Measurements from ENCODE around the gene CEP128. TPM values are rescaled to one million over a fixed set of nuclear protein-coding genes. Genes with fewer than 3 reads are reported as not detected.

CEP128 gene
- polyA plus RNA-seq, 4 donors = 4.7 to 6.6 (median 6.5) TPM

- no peak for DNase-seq (ENCODE audit: low read depth in 4 of 4, low spot score in 3 of 4)
Observed at GRCh38 chr14:80567905-80568536, 373.5 kb downstream of the CEP128 start.

- no peak for DNase-seq (ENCODE audit: low read depth in 4 of 4, low spot score in 3 of 4)
Observed at GRCh38 chr14:80565001-80565400, 376.5 kb downstream of the CEP128 start.

- no peak for DNase-seq (ENCODE audit: low read depth in 4 of 4, low spot score in 3 of 4)
Observed at GRCh38 chr14:80564051-80564450, 377.5 kb downstream of the CEP128 start.

- no peak for DNase-seq (ENCODE audit: low read depth in 4 of 4, low spot score in 3 of 4)
Observed at GRCh38 chr14:80560800-80561657, 380.5 kb downstream of the CEP128 start.

GRCh38 chr14:80554139-80554538 lies 387.4 kb downstream of the CEP128 start:
- no peak for DNase-seq (ENCODE audit: low read depth in 4 of 4, low spot score in 3 of 4)

- DNase-seq (ENCODE audit: low read depth in 4 of 4, low spot score in 3 of 4) = no peak
Observed at GRCh38 chr14:80549141-80549540, 392.4 kb downstream of the CEP128 start.

- no peak for DNase-seq (ENCODE audit: low read depth in 4 of 4, low spot score in 3 of 4)
Observed at GRCh38 chr14:80545935-80546854, 395.3 kb downstream of the CEP128 start.

GRCh38 chr14:80544366-80544765 lies 397.2 kb downstream of the CEP128 start:
- DNase-seq (ENCODE audit: low read depth in 4 of 4, low spot score in 3 of 4) = no peak

GRCh38 chr14:80543211-80543610 lies 398.3 kb downstream of the CEP128 start:
- DNase-seq (ENCODE audit: low read depth in 4 of 4, low spot score in 3 of 4) = no peak

GRCh38 chr14:80538633-80539375 lies 402.7 kb downstream of the CEP128 start:
- no peak for DNase-seq (ENCODE audit: low read depth in 4 of 4, low spot score in 3 of 4)

GRCh38 chr14:80537626-80538025 lies 403.9 kb downstream of the CEP128 start:
- no peak for DNase-seq (ENCODE audit: low read depth in 4 of 4, low spot score in 3 of 4)

GRCh38 chr14:80536456-80536855 lies 405.1 kb downstream of the CEP128 start:
- DNase-seq (ENCODE audit: low read depth in 4 of 4, low spot score in 3 of 4) = no peak

- no peak for DNase-seq (ENCODE audit: low read depth in 4 of 4, low spot score in 3 of 4)
Observed at GRCh38 chr14:80535171-80535570, 406.4 kb downstream of the CEP128 start.

GRCh38 chr14:80523518-80524117 lies 417.9 kb downstream of the CEP128 start:
- DNase-seq (ENCODE audit: low read depth in 4 of 4, low spot score in 3 of 4) = no peak

- DNase-seq (ENCODE audit: low read depth in 4 of 4, low spot score in 3 of 4) = no peak
Observed at GRCh38 chr14:80522936-80523335, 418.6 kb downstream of the CEP128 start.

- no peak for DNase-seq (ENCODE audit: low read depth in 4 of 4, low spot score in 3 of 4)
Observed at GRCh38 chr14:80522411-80522810, 419.1 kb downstream of the CEP128 start.

- DNase-seq (ENCODE audit: low read depth in 4 of 4, low spot score in 3 of 4) = no peak
Observed at GRCh38 chr14:80521456-80521855, 420.1 kb downstream of the CEP128 start.

- no peak for DNase-seq (ENCODE audit: low read depth in 4 of 4, low spot score in 3 of 4)
Observed at GRCh38 chr14:80519002-80519401, 422.5 kb downstream of the CEP128 start.

GRCh38 chr14:80518173-80518572 lies 423.4 kb downstream of the CEP128 start:
- no peak for DNase-seq (ENCODE audit: low read depth in 4 of 4, low spot score in 3 of 4)

GRCh38 chr14:80507292-80507869 lies 434.2 kb downstream of the CEP128 start:
- no peak for DNase-seq (ENCODE audit: low read depth in 4 of 4, low spot score in 3 of 4)

Measured in left renal pelvis (tissue), 4 donors.